ENCODE measurements around the gene PDE4B.

PDE4B gene

GRCh38 chr1:66331658-66332547, 539.2 kb downstream of the PDE4B start:
- DNase-seq (ENCODE audit: low read depth in 1 of 2, low spot score in 1 of 2), result peak in 1 of 2 donors; percentile 25

DNA sequence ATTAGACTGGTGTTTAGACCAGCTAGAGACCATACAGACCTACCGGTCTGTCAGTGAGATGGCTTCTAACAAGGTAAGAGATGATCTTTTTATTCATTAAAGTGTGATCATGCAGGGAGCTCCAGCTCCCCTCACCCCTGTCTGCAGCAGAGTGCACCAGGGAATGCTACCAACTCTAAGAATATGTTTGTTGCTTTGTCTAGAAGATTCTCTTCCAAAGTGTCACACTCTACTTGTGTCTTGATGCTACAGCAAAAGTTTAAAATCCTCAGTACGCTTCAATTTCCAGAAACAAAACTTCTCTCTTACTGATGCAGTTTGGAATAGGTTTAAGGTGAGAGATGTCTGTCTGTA, 539.8 kb downstream of the PDE4B start:
- no peak for DNase-seq (ENCODE audit: low read depth in 1 of 2, low spot score in 1 of 2)

GRCh38 chr1:66333466-66334199, 540.9 kb downstream of the PDE4B start:
- DNase-seq (ENCODE audit: low read depth in 1 of 2, low spot score in 1 of 2), result no peak

DNA sequence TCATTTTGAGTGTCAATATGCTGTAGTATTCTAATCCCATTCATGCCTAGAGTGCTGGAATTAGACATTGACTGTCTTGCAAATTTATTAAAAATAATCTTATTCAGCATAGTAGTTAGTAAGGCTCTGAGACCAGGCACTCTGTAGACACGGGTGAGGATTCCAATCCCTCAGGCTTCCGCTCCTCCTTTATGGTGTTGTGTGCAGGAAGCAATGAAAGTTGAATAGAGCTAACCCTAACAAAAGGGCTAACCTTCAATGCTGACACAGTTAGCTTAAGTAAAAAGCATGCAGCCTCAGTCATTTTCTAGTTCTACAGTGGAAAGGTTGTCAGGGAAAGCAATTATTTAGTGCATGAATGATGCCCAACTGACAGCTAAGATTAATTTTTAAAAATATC, 541.6 kb downstream of the PDE4B start:
- no peak for DNase-seq (ENCODE audit: low read depth in 1 of 2, low spot score in 1 of 2)

DNA sequence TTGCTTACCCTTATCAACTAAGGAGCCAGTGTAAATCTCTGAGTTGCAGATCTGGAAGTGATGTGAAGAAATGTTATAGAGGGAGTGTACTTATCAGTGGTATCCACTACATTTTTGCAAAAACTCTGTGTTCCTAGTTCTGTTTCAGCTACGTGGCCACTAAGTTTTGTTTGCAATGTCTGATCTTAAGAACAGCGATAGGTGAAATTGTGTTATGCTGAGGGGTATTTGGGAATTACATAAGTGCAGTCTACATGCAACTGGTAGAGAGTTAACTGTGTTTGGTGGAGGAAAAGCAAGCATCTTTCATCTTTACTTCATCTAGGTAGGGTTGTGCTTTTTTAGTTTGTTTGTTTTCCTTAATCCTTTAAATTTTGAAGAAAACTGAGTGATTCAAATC, 542.4 kb downstream of the PDE4B start:
- no peak for DNase-seq (ENCODE audit: low read depth in 1 of 2, low spot score in 1 of 2)

DNA sequence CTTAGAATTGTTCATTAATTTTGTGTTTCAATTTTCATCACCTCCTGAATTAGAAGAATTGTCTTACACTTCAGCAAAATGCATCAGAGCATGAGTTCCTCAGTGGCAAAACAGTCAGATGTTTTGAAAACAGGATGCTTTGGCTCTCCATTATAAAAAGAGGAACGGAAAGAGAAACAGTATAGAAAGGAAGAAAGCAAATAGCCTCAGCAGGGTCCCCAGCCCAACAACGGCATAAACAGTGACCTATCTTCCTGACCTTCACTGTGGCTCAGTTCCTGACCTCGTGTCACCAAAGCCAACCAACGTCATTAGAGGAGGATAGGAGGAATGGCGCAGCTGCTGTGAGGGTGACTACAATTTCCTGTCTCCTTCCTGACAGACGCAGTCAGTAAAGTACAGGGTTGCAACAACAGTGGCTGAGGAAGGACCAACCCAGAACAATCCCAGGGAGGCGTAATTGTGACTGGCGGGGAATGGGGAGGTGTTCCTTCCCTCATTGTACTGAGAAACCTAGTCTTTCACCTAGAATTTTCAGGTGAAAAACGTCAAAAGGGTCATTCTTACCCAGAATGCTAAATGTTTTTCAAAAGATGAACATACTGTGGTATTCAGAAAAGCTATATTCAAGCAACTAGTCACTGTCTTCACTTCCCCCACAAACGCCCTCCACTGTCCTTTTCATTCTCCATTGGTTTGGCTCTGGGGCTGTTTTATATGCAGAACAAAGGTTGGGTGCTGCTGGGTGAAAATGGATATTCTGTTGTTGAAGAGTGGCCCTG, 543.4 kb downstream of the PDE4B start:
- DNase-seq (ENCODE audit: low read depth in 1 of 2, low spot score in 1 of 2), result peak; percentile 25 to 58

GRCh38 chr1:66336641-66336990, 543.9 kb downstream of the PDE4B start:
- DNase-seq (ENCODE audit: low read depth in 1 of 2, low spot score in 1 of 2), result no peak

DNA sequence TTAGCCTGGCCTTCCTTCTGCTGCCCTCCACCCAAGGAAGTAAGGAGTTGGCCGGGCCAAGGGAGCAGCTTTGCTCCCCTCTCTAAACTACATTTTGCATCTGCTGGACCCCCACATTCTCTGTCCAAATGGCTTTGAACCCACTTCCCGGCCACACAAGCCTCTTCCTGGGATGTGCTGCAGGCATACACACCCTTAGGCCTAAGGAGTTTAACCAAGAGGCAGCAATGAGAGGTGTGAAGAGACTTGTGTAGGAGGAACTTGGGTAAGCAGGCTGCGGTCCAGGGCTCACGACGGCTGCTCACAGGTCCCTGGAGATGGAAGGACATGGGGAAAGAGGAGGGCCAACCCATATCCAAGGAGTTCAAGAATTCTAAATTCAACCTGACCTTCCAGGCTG, 544.6 kb downstream of the PDE4B start:
- no peak for DNase-seq (ENCODE audit: low read depth in 1 of 2, low spot score in 1 of 2)

DNA sequence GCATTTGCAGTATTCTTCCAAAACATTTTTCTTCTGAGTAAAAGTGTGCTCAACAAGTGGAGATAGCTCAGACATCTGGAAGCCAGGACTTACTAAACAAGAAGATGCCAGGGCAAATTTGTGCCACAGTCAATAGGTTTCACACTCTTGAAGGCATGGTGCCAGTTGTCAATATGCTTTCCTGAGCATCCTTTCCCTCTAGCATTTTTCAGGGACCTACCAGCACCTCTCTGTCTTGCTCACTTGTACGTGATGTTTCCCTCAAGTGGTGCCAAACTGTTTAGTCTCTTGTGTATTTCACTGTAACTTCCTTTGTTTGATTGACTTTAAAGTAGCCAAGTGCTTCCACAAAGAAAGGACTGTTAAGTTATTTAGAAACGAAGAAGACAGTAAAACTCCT, 547.2 kb downstream of the PDE4B start:
- no peak for DNase-seq (ENCODE audit: low read depth in 1 of 2, low spot score in 1 of 2)

DNA sequence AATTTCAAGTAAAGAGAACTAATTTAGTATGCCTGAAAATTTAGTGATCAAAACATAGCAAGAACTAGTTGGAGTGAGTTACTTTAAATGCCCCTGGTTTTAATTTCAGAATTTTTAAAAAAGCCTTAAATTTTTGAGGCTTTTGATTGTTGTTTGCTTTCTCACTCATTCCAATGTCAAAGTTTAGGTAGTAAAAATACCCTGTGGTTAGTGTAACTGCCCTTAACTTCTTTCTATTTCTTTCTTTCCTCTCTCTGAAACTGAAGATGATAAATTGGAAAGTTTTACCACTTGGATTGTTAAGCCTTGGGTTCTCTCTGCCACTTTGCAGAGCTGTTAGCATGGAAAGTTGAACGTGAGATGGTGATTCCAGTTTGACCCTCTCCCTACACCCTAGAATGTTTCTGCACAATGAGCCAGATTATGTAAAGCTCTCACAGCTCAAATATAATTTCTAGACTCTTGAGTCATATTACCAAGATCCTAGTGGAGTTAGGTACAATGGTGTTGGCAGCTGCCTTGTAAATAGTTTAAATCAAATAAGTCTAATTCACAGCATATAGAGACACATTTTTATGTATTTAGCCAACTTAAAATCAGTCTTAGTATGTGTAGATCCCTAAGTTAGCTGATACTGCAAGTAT, 548.9 kb downstream of the PDE4B start:
- DNase-seq (ENCODE audit: low read depth in 1 of 2, low spot score in 1 of 2), result no peak

DNA sequence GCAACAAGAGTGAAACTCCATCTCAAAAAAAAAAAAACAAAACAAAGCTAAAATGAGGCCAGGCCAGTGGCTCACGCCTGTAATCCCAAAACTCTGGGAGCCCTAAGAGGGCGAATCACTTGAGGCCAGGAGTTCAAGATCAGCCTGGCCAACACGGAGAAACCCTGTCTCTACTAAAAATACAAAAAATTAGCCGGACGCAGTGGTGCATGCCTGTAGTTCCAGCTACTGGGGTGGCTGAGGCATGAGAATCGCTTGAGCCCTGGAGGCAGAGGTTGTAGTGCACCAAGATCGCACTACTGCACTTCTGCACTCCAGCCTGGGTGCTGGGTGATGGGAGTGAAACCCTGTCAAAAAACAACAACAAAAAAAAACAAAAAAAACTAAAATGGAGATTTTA, 550.0 kb downstream of the PDE4B start:
- no peak for DNase-seq (ENCODE audit: low read depth in 1 of 2, low spot score in 1 of 2)

- DNase-seq (ENCODE audit: low read depth in 1 of 2, low spot score in 1 of 2), result no peak
Observed at GRCh38 chr1:66343569-66344325, 551.1 kb downstream of the PDE4B start.

DNA sequence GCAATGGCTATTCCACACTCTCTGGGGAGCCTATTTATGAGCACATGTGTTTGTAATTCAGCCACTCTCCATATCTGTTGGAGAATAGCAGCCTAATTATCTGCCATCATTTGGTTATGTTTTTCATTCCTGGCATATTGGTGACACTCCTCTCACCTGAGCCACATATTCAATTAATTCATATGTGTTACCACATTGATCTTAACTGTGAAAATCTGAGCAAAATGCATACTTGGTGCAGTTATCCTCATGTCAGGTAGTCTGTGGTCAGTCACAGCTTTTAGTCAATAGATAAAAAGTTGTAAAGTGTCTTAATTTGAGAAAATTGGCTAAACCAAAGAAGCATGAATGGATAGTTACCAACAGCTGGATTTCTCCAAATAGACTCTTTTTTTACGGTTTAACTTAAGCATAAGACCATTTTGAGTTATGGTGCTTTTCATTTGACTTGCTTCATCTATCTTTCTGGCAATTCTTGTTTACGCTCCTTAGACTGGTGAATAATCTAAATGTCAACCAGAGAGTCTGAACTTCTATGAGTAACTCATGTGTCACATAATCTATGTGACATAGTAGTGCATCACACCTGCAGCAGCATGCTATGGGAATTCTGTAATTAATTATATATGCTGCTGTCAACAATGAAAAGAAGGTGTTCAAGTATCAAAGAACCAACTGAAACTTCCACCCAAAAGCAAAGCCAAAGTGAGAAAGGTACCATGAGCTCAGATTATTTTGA, 553.5 kb downstream of the PDE4B start:
- no peak for DNase-seq (ENCODE audit: low read depth in 1 of 2, low spot score in 1 of 2)

DNA sequence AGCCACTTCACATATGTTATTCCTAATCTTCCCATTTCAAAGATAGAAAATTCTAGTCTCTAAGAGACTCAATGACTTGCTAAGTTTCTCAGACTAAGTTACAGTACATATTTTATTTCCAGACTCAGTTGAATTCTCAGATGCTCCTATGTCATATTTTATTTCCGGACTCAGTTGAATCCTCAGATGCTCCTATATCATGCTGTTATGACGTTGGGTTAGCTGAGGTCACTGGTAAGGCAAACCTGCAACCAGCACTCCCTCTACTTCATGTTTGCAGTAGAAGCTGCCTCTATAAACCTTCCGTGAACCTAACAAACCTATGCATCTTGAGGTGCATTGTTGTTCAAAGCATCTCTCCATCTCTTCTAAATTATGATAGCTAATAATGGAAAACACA, 554.2 kb downstream of the PDE4B start:
- no peak for DNase-seq (ENCODE audit: low read depth in 1 of 2, low spot score in 1 of 2)

- DNase-seq (ENCODE audit: low read depth in 1 of 2, low spot score in 1 of 2), result no peak
Observed at GRCh38 chr1:66348776-66349175, 556.1 kb downstream of the PDE4B start.

DNA sequence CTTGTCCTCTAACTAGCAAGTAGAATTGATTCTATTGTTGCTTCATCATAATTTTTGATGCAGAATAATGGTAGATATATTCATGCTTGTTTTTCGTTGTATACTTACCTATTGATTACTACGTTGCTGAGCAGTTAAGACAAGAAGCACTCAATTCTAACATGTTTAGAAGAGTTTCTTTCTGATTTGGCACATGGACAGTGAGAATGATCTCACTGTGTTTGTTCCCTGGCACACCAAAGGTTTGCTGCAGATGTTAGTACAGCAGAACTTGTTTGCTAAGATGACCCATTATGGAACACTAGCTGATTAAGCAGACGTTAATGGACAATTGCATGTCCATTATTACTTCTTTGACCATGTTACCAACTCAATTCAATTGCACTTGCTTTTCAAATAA, 556.5 kb downstream of the PDE4B start:
- DNase-seq (ENCODE audit: low read depth in 1 of 2, low spot score in 1 of 2), result no peak

- DNase-seq (ENCODE audit: low read depth in 1 of 2, low spot score in 1 of 2), result no peak
Observed at GRCh38 chr1:66350001-66350547, 557.4 kb downstream of the PDE4B start.

- DNase-seq (ENCODE audit: low read depth in 1 of 2, low spot score in 1 of 2), result no peak
Observed at GRCh38 chr1:66351478-66351877, 558.8 kb downstream of the PDE4B start.

- no peak for DNase-seq (ENCODE audit: low read depth in 1 of 2, low spot score in 1 of 2)
Observed at GRCh38 chr1:66351913-66352312, 559.2 kb downstream of the PDE4B start.

- no peak for DNase-seq (ENCODE audit: low read depth in 1 of 2, low spot score in 1 of 2)
Observed at GRCh38 chr1:66352792-66353191, 560.1 kb downstream of the PDE4B start.
